ENCODE data around the gene EIF1AD. TPM values are rescaled to one million over a fixed set of nuclear protein-coding genes. Genes with fewer than 3 reads are reported as not detected.

EIF1AD gene
- total RNA-seq, 2 experiments from 2014 or later: 51.1 to 63.2 TPM

DNA sequence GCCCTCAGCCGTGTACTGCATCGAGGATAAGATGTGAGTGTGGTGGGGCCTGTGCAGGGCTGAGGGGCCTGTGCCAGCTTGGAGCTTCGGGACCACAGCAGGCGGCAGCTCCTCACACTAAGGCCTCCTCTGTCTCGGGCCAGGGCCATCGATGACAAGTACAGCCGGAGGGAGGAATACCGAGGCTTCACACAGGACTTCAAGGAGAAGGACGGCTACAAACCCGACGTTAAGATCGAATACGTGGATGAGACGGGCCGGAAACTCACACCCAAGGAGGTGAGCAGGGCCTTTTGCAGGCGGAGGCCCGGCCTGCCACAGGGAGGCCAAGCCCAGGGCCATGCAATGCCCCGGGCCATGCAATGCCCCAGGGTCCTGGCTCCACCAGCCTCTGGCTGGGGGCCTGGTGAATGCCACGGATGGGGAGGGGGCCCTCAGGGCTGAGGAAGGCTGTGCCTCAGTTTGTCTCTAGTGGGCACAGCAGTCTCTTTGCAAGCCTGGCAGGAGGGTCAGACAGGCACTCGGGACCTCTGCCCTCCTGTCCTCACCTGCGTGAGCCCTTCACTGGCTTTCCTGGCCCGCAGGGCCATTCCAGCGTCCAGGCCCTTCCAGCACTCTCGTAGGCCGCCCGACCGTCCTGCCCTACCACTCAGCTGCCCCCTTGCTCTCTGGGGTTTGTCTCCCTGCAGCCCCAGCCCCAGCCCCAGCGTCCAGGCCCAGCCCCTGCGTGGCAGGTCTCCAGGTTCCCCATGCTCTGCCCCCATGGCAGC, 24.2 kb downstream of the EIF1AD start:
- Histone ChIP-seq H3K27ac (ENCODE audit: low read depth, low read length, poor library complexity, severe bottlenecking) (no peak overlapping the region), H3K79me2 (ENCODE audit: insufficient read depth, low read depth, low read length) (no peaks in the 10 kb centered on the region), H3K4me2 (ENCODE audit: low read length) (no peak overlapping the region), H3K36me3 (ENCODE audit: insufficient read depth, low read length) (peaks cover 52% of the 10 kb centered on the region), H2AFZ (ENCODE audit: low read length) (no peak overlapping the region), H3K9me3 (ENCODE audit: low read length) (no peaks in the 10 kb centered on the region), H4K20me1 (ENCODE audit: insufficient read depth, low read length) (no peaks in the 10 kb centered on the region), H3K9me2 (ENCODE audit: insufficient read depth, low read length) (no peaks in the 10 kb centered on the region), H3K4me1 (ENCODE audit: insufficient read depth, low read length, poor library complexity, severe bottlenecking) (no peaks in the 10 kb centered on the region), H3K4me3 (ENCODE audit: low read depth, low read length, poor library complexity, severe bottlenecking) (no peak overlapping the region)
- POLR2A ChIA-PET: no interaction called here
- intact Hi-C loops (cut with micrococcal nuclease; ENCODE audit: unreplicated experiment): no loop called here
- no peak for DNase-seq (ENCODE audit: low spot score)
- no TSS peak for BruUV-seq (replicated peaks)
- CTCF ChIA-PET (ENCODE audit: unreplicated experiment): interaction anchor here (0.6 kb wide), 1 partner anchor 66 kb away, joined by 3 read pairs; no protein-coding TSS in a partner anchor
- TF ChIP-seq, protein P1, sequence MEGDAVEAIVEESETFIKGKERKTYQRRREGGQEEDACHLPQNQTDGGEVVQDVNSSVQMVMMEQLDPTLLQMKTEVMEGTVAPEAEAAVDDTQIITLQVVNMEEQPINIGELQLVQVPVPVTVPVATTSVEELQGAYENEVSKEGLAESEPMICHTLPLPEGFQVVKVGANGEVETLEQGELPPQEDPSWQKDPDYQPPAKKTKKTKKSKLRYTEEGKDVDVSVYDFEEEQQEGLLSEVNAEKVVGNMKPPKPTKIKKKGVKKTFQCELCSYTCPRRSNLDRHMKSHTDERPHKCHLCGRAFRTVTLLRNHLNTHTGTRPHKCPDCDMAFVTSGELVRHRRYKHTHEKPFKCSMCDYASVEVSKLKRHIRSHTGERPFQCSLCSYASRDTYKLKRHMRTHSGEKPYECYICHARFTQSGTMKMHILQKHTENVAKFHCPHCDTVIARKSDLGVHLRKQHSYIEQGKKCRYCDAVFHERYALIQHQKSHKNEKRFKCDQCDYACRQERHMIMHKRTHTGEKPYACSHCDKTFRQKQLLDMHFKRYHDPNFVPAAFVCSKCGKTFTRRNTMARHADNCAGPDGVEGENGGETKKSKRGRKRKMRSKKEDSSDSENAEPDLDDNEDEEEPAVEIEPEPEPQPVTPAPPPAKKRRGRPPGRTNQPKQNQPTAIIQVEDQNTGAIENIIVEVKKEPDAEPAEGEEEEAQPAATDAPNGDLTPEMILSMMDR (conservative IDR thresholded peaks at IDR 0.05; ENCODE audit: low read length): no peak
- no peak for TF ChIP-seq EZH2phosphoT487 (IDR thresholded peaks at IDR 0.05; ENCODE audit: borderline replicate concordance, low read depth, low read length)

- Histone ChIP-seq H3K27ac (ENCODE audit: low read depth, low read length, poor library complexity, severe bottlenecking) (no peak overlapping the region), H2AFZ (ENCODE audit: low read length) (no peak overlapping the region), H3K9me2 (ENCODE audit: insufficient read depth, low read length) (no peaks in the 10 kb centered on the region), H3K79me2 (ENCODE audit: insufficient read depth, low read depth, low read length) (no peaks in the 10 kb centered on the region), H3K4me3 (ENCODE audit: low read depth, low read length, poor library complexity, severe bottlenecking) (no peak overlapping the region), H3K36me3 (ENCODE audit: insufficient read depth, low read length) (peaks cover 65% of the 10 kb centered on the region), H3K4me1 (ENCODE audit: insufficient read depth, low read length, poor library complexity, severe bottlenecking) (no peaks in the 10 kb centered on the region), H3K9me3 (ENCODE audit: low read length) (no peaks in the 10 kb centered on the region), H4K20me1 (ENCODE audit: insufficient read depth, low read length) (no peaks in the 10 kb centered on the region), H3K4me2 (ENCODE audit: low read length) (no peak overlapping the region)
- ChIA-PET POLR2A (interaction anchor here (0.5 kb wide), 1 partner anchor 10 kb away, joined by 5 read pairs; no protein-coding TSS in a partner anchor), CTCF (ENCODE audit: unreplicated experiment) (no interaction called here)
- BruUV-seq (replicated peaks): no TSS peak
- intact Hi-C loops (cut with micrococcal nuclease; ENCODE audit: unreplicated experiment): no loop called here
- no peak for TF ChIP-seq EZH2phosphoT487 (IDR thresholded peaks at IDR 0.05; ENCODE audit: borderline replicate concordance, low read depth, low read length)
- TF ChIP-seq, protein P1 (conservative IDR thresholded peaks at IDR 0.05; ENCODE audit: low read length): no peak
- no peak for DNase-seq (ENCODE audit: low spot score)
These were observed 25.5 kb downstream of the EIF1AD start for GRCh38 chr11:65976216-65977176.

All from OCI-LY7 (cell line).